Mesendoderm (in vitro differentiated cells): ENCODE results near the gene DMWD.
"Not testable (repeated sequence)": the region's sequence is repeated elsewhere in the genome, so short reads cannot be mapped to it uniquely, and the experiment has no call there.

Source experiments
- DNase-seq: peaks from one replicate; pipeline ENCODE4 v3.0.0; 2013
- H2AK5ac ChIP-seq: 2 replicates; pipeline ENCODE4 v1.6.1; 2013; ENCODE audit warnings: low read length, inconsistent platforms
- H2BK120ac ChIP-seq: 2 replicates; pipeline ENCODE4 v1.6.1; 2013; ENCODE audit warnings: low read depth, mild to moderate bottlenecking, low read length, moderate library complexity, mixed read lengths
- H2BK15ac ChIP-seq: replicated peaks from 2 replicates; pipeline ENCODE4 v1.6.1; 2013; ENCODE audit warnings: low read depth, mild to moderate bottlenecking, moderate library complexity
- H2BK5ac ChIP-seq: 2 replicates; pipeline ENCODE4 v1.6.1; 2013; ENCODE audit warnings: low read length, inconsistent platforms
- H3K18ac ChIP-seq: 2 replicates; pipeline ENCODE4 v1.6.1; 2013; ENCODE audit warnings: mild to moderate bottlenecking, low read length, mixed read lengths
- H3K23ac ChIP-seq: one replicate; pipeline ENCODE4 v1.6.1; 2013; ENCODE audit warnings: low read length
- H3K27ac ChIP-seq: 2 replicates; pipeline ENCODE4 v1.5.1; 2013; ENCODE audit warnings: low read depth, mild to moderate bottlenecking, inconsistent platforms, low read length, moderate library complexity
- H3K27me3 ChIP-seq: 2 replicates; pipeline ENCODE4 v1.6.1; 2013; ENCODE audit warnings: low read length, control low read depth, mild to moderate bottlenecking, inconsistent platforms; ENCODE audit not compliant: insufficient read depth, poor library complexity
- H3K36me3 ChIP-seq: 2 replicates; pipeline ENCODE4 v1.6.1; 2013; ENCODE audit warnings: low read length, inconsistent platforms; ENCODE audit not compliant: control insufficient read depth, insufficient read depth
- H3K4ac ChIP-seq: one replicate; pipeline ENCODE4 v1.6.1; 2013; ENCODE audit warnings: low read depth, mild to moderate bottlenecking, low read length, moderate library complexity
- H3K4me1 ChIP-seq: 2 replicates; pipeline ENCODE4 v1.6.1; 2013; ENCODE audit warnings: low read depth, low read length, inconsistent platforms; ENCODE audit not compliant: control insufficient read depth
- H3K4me2 ChIP-seq: 2 replicates; pipeline ENCODE4 v1.6.1; 2013; ENCODE audit warnings: low read length
- H3K4me3 ChIP-seq: 2 replicates; pipeline ENCODE4 v1.5.1; 2013; ENCODE audit warnings: mild to moderate bottlenecking, low read length
- H3K56ac ChIP-seq: one replicate; pipeline ENCODE4 v1.6.1; 2013; ENCODE audit warnings: low read length
- H3K79me1 ChIP-seq: 2 replicates; pipeline ENCODE4 v1.6.1; 2013; ENCODE audit warnings: low read length, inconsistent platforms
- H3K79me2 ChIP-seq: 2 replicates; pipeline ENCODE4 v1.6.1; 2013; ENCODE audit warnings: mild to moderate bottlenecking, low read length; ENCODE audit not compliant: control insufficient read depth, insufficient read depth
- H3K9ac ChIP-seq: 2 replicates; pipeline ENCODE4 v1.6.1; 2013; ENCODE audit warnings: low read length, inconsistent platforms
- H4K5ac ChIP-seq: one replicate; pipeline ENCODE4 v1.6.1; 2013; ENCODE audit warnings: low read length
- H4K8ac ChIP-seq: one replicate; pipeline ENCODE4 v1.6.1; 2013; ENCODE audit warnings: low read depth, mild to moderate bottlenecking, control low read depth, low read length, moderate library complexity
- WGBS: extraction: QIAGEN DNeasy Blood & Tissue Kit; methylation state at CpG from one replicate; pipeline ENCODE4 v1.1.7; 2013; ENCODE audit warnings: low lambda C conversion rate, missing lambda C conversion rate; ENCODE audit not compliant: insufficient coverage; ENCODE audit errors: extremely low coverage; 5-methylcytosine and 5-hydroxymethylcytosine counted together

The DMWD gene

DNA sequence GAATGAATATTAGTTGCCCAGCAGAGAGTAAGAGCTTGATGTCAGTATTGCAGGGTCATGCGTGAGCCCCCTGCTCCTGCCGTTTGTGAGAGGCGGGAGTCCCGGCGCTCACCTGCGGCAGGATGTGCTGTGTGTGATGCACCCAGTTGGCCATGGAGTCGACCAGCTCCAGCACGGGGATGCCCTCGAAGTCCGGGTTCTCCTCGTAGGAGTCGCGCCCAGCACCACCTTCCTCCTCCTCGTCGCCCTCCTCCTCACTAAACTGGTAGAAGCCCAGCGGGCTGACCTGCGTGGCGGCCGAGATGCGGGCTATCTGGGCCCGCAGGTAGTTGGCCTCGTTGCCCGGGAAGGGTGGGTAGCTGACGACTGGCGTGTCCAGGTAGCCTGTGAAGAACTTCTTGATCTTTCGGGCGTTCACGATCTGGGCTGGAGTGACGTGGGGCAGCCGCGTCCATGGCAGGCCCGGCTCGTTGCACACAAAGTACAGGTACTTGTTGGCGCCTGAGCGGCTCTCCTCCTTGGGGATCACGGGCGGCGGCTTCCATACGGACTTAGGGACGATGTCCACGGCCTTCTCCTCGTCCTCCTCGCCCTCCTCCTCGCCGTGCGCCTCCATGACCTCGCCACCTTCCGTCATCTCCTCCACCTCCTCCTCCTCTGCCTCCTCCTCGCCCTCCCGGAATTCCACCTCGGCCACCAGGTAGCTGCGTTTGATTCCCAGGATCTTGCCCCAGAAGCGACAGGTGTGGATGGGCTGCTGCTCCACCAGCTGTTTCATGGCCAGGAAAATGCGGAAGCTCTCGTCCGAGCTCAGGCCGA, 11.7 kb upstream of the DMWD start:
- no peak overlapping the region for H4K8ac ChIP-seq
- WGBS = no CpG with 5 or more reads among the region's 57 CpGs
- H3K9ac ChIP-seq = no peak overlapping the region
- no peaks in the 10 kb centered on the region for H3K79me1 ChIP-seq
- no peak overlapping the region for H4K5ac ChIP-seq
- no peak overlapping the region for H2BK15ac ChIP-seq
- H3K23ac ChIP-seq = no peak overlapping the region
- H3K18ac ChIP-seq = no peak overlapping the region
- no peaks in the 10 kb centered on the region for H3K79me2 ChIP-seq
- H3K4ac ChIP-seq = no peak overlapping the region
- no peak overlapping the region for H2AK5ac ChIP-seq
- H3K4me3 ChIP-seq = no peak overlapping the region
- no peak overlapping the region for H3K56ac ChIP-seq
- no peak overlapping the region for H3K27ac ChIP-seq
- no peaks in the 10 kb centered on the region for H3K4me1 ChIP-seq
- no peaks in the 10 kb centered on the region for H3K36me3 ChIP-seq
- H2BK120ac ChIP-seq = no peak overlapping the region
- H3K4me2 ChIP-seq = no peak overlapping the region
- DNase-seq = no peak
- H3K27me3 ChIP-seq = no peaks in the 10 kb centered on the region
- no peak overlapping the region for H2BK5ac ChIP-seq

DNA sequence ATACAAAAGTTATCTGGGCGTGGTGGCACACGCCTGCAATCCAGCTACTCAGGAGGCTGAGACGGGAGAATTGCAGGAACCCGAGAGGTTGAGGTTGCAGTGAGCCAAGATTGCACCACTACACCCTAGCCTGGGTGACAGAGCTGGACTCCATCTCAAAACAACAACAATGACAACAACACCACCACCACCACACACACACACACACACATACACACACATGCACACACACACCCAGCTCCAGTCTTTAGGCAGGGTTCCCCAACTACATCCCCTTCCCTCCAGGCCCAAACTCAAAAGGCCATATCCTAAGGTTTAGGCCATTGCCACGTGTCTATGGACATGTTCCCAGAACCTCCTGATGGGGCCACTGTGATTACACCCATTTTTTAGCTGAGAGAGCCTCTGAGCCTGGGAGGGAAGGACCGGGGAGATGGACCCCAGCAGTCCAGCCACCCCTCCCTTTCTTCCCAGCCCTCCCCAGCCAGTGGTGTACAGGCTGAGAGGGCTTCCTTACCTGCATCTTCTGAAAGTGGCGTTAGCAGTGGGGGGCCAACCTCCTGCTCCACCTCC, 9.0 kb upstream of the DMWD start:
- H3K79me2 ChIP-seq = no peaks in the 10 kb centered on the region
- DNase-seq = no peak
- H3K56ac ChIP-seq = no peak overlapping the region
- H3K27ac ChIP-seq = no peak overlapping the region
- H3K9ac ChIP-seq = no peak overlapping the region
- no peak overlapping the region for H4K5ac ChIP-seq
- no peak overlapping the region for H2BK15ac ChIP-seq
- no peak overlapping the region for H2BK120ac ChIP-seq
- no peak overlapping the region for H3K4me2 ChIP-seq
- no CpG with 5 or more reads among the region's 7 CpGs for WGBS
- H2AK5ac ChIP-seq = no peak overlapping the region
- H3K4me1 ChIP-seq = no peaks in the 10 kb centered on the region
- no peaks in the 10 kb centered on the region for H3K27me3 ChIP-seq
- H4K8ac ChIP-seq = no peak overlapping the region
- H3K23ac ChIP-seq = no peak overlapping the region
- H3K4me3 ChIP-seq = no peak overlapping the region
- no peak overlapping the region for H3K4ac ChIP-seq
- H3K18ac ChIP-seq = no peak overlapping the region
- no peaks in the 10 kb centered on the region for H3K79me1 ChIP-seq
- no peaks in the 10 kb centered on the region for H3K36me3 ChIP-seq
- H2BK5ac ChIP-seq = no peak overlapping the region

DNA sequence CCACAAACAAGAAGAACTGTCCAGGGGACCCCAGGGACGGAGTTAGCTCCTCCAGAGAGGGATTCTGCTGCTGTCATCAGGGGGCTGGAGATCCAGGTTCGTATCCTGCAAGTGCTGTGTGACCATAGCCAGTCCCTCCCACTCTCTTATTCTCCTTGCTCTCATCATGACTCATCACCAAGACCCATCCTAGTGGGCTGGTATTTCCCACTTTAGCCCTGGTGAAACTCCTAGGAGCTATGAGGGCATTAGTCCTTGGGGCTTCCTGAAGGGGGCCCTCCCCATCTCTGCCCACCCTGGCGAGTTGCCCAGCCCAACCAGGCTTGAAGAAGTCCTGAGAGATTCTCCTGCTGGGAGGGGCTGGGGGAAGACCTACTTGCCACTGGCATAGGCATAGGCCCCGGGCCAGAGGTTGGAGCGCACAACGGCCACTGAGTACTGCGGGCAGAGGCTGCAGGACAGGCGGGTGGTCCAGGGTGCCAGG, 7.5 kb upstream of the DMWD start:
- no peak overlapping the region for H4K5ac ChIP-seq

DNA sequence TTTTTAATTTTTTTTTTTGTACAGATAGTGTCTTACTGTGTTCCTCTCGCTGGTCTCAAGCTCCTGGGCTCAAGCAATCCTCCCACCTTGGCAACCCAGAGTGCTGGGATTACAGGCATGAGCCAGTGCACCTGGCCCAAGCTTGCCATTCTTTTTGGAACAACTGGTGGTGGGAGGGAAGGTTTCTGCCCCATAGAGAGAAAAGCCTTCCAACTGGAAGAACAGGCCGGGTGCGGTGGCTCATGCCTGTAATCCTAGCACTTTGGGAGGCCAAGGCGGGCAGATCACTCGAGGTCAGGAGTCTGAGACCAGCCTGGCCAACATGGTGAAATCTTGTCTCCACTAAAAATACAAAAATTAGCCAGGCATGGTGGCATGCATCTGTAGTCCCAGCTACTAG, 6.9 kb upstream of the DMWD start:
- no CpG with 5 or more reads among the region's 5 CpGs for WGBS

More for the DNA sequence above, 7.5 kb upstream of the DMWD start:
- Histone ChIP-seq H3K4me1 (no peaks in the 10 kb centered on the region), H3K27me3 (no peaks in the 10 kb centered on the region), H3K36me3 (no peaks in the 10 kb centered on the region), H3K23ac (no peak overlapping the region), H3K56ac (no peak overlapping the region), H3K4me2 (no peak overlapping the region), H3K18ac (no peak overlapping the region), H2BK15ac (no peak overlapping the region), H3K4ac (no peak overlapping the region), H4K8ac (no peak overlapping the region), H3K4me3 (no peak overlapping the region), H3K79me1 (no peaks in the 10 kb centered on the region), H3K79me2 (no peaks in the 10 kb centered on the region), H2BK120ac (no peak overlapping the region), H2BK5ac (no peak overlapping the region), H3K27ac (no peak overlapping the region), H2AK5ac (no peak overlapping the region), H3K9ac (no peak overlapping the region)
- no CpG with 5 or more reads among the region's 8 CpGs for WGBS
- peak; percentile 72 for DNase-seq

DNA sequence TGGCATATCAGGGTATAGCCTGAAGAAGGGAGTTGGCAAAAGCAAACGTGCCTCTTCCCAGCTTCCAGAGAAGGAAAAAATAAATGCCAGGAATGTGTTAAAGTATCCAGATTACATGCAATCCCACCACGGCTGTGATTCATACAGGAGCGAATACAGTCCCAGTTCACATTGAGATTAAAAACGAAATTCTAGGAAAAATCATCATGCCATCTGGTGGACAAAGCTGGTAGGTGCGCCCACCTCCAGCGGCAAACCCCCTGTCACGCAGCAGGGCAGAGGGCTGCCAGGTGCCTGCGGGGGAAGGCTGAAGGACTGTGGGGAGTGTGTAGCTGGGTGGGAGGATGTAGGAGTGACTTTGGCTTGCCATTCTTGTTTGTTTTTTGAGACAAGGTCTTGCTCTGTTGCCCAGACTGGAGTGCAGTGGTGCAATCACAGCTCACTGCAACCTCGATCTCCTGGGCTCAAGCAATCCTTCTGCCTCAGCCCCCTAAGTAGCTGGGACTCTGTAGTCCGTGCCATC, 6.4 kb upstream of the DMWD start:
- no peaks in the 10 kb centered on the region for H3K79me1 ChIP-seq
- H3K4me1 ChIP-seq = no peaks in the 10 kb centered on the region
- H3K79me2 ChIP-seq = no peaks in the 10 kb centered on the region
- no peak overlapping the region for H3K9ac ChIP-seq
- H3K23ac ChIP-seq = no peak overlapping the region
- H3K4me2 ChIP-seq = no peak overlapping the region
- no peak overlapping the region for H3K27ac ChIP-seq
- H3K4me3 ChIP-seq = no peak overlapping the region
- no peak overlapping the region for H3K56ac ChIP-seq
- H3K36me3 ChIP-seq = no peaks in the 10 kb centered on the region
- DNase-seq = peak; percentile 54
- no peak overlapping the region for H2BK5ac ChIP-seq
- H2BK120ac ChIP-seq = no peak overlapping the region
- H4K5ac ChIP-seq = no peak overlapping the region
- H4K8ac ChIP-seq = no peak overlapping the region
- H3K4ac ChIP-seq = no peak overlapping the region
- no peak overlapping the region for H2BK15ac ChIP-seq
- no CpG with 5 or more reads among the region's 10 CpGs for WGBS
- H2AK5ac ChIP-seq = no peak overlapping the region
- H3K27me3 ChIP-seq = no peaks in the 10 kb centered on the region
- no peak overlapping the region for H3K18ac ChIP-seq

More for the DNA sequence above, 6.9 kb upstream of the DMWD start:
- not testable (repeated sequence) for H3K4me3 ChIP-seq, H3K36me3 ChIP-seq, H3K4me1 ChIP-seq, H2BK120ac ChIP-seq, H4K8ac ChIP-seq, H3K27ac ChIP-seq, H3K4ac ChIP-seq, H2BK5ac ChIP-seq, H4K5ac ChIP-seq, H3K9ac ChIP-seq, H3K23ac ChIP-seq, H3K79me2 ChIP-seq, H3K18ac ChIP-seq, H2AK5ac ChIP-seq, H3K27me3 ChIP-seq, DNase-seq, H2BK15ac ChIP-seq, H3K79me1 ChIP-seq, H3K4me2 ChIP-seq, H3K56ac ChIP-seq
